Uterus (tissue), 4 donors: Measurements from ENCODE around the gene SLC9A8. TPM values are rescaled to one million over a fixed set of nuclear protein-coding genes. Genes with fewer than 3 reads are reported as not detected.
A peak's percentile ranks its signal among the peaks of the same experiment; 100 is the strongest.
"Not testable (repeated sequence)": the region's sequence is repeated elsewhere in the genome, so short reads cannot be mapped to it uniquely, and the experiment has no call there.

Experiments used
- DNase-seq, 2 donors: peaks; one replicate each; pipeline ENCODE4 v3.0.0-alpha.2; 2019 to 2020
- H3K27ac ChIP-seq, 2 donors: fragments of 200-600 bp; sonication (generic); 1 replicate in 1 of 2; 2 replicates in 1 of 2; pipeline ENCODE4 v1.5.1; 2016 to 2018
- H3K27me3 ChIP-seq, 2 donors: fragments of 200-600 bp; sonication (generic); one replicate each; pipeline ENCODE4 v1.5.1; 2018 to 2019; ENCODE audit warnings: control low read depth in 1 of 2
- H3K36me3 ChIP-seq, 2 donors: fragments of 200-600 bp; sonication (generic); one replicate each; pipeline ENCODE4 v1.5.1; 2019; ENCODE audit warnings: control low read depth in 1 of 2
- H3K4me1 ChIP-seq, 2 donors: fragments of 200-600 bp; sonication (generic); one replicate each; pipeline ENCODE4 v1.5.1; 2018 to 2019; ENCODE audit warnings: control low read depth in 1 of 2
- H3K4me3 ChIP-seq, 2 donors: fragments of 200-600 bp; sonication (generic); 1 replicate in 1 of 2; 2 replicates in 1 of 2; pipeline ENCODE4 v1.5.1; 2018 to 2019; ENCODE audit warnings: mild to moderate bottlenecking in 1 of 2
- H3K9me3 ChIP-seq, 2 donors: fragments of 200-600 bp; sonication (generic); one replicate each; pipeline ENCODE4 v1.5.1; 2019; ENCODE audit warnings: control low read depth in 1 of 2
- CTCF ChIP-seq, 4 experiments: fragments of 200-600 bp in 2 of 4; fragments of 450-650 bp in 2 of 4; sonication (generic) in 2 of 4; IDR thresholded peaks; one replicate each; pipeline ENCODE4 v1.5.1; 2016 to 2019; ENCODE audit warnings: antibody characterized with exemption in 4 of 4, mild to moderate bottlenecking in 2 of 4, moderate library complexity in 1 of 4
- POLR2A ChIP-seq, 2 donors: fragments of 450-650 bp; IDR thresholded peaks; one replicate each; pipeline ENCODE4 v1.6.1; 2016; ENCODE audit warnings: antibody characterized with exemption in 2 of 2, mild to moderate bottlenecking in 1 of 2, moderate library complexity in 1 of 2
- intact Hi-C: fragments of 100-400 bp; cut with DNase I; formaldehyde crosslinking; loops from one replicate; pipeline ENCODE4 v1.15.1; 2023; ENCODE audit warnings: low total_unique reads
- total RNA-seq, 4 donors: library from RNA; depleted of rRNA in 3 of 4; stranded (reverse); fragments of >200 nt in 3 of 4; gene quantifications; one replicate each; pipeline versions ENCODE4 v1.1.0 to v1.2.4, GENCODE V29; 2014 to 2023
- donor health status: DM: yes; HTN: yes; CAD: no.

SLC9A8 gene
- total RNA-seq, 4 donors from 2014 or later, result 1.3 to 12.8 (median 4.3) TPM

GRCh38 chr20:49775229-49775693 lies 37.4 kb upstream of the SLC9A8 start:
- Histone ChIP-seq H3K9me3 (no peaks in the 10 kb centered on the region), H3K27ac (peak overlapping the region; percentile 40 to 71), H3K4me3 (no peak overlapping the region), H3K27me3 (no peaks in the 10 kb centered on the region), H3K36me3 (no peaks in the 10 kb centered on the region), H3K4me1 (peaks cover 0 to 5% of the 10 kb centered on the region in 2 donors)
- intact Hi-C loops, result no loop called here
- TF ChIP-seq POLR2A (IDR thresholded peaks at IDR 0.05), result no peak
- no peak for TF ChIP-seq CTCF (IDR thresholded peaks at IDR 0.05)
- DNase-seq, result peak; percentile 76 to 85

GRCh38 chr20:49779972-49780371 lies 32.7 kb upstream of the SLC9A8 start:
- Histone ChIP-seq H3K4me1 (peaks cover 0 to 5% of the 10 kb centered on the region in 2 donors), H3K27ac (no peak overlapping the region), H3K27me3 (no peaks in the 10 kb centered on the region), H3K36me3 (no peaks in the 10 kb centered on the region), H3K4me3 (no peak overlapping the region), H3K9me3 (no peaks in the 10 kb centered on the region)
- intact Hi-C loops, result no loop called here
- TF ChIP-seq CTCF (IDR thresholded peaks at IDR 0.05), result no peak
- TF ChIP-seq POLR2A (IDR thresholded peaks at IDR 0.05), result no peak
- no peak for DNase-seq

GRCh38 chr20:49781676-49782075 lies 31.0 kb upstream of the SLC9A8 start:
- Histone ChIP-seq H3K36me3 (no peaks in the 10 kb centered on the region), H3K9me3 (no peaks in the 10 kb centered on the region), H3K4me3 (no peak overlapping the region), H3K27ac (no peak overlapping the region), H3K4me1 (no peaks in the 10 kb centered on the region), H3K27me3 (no peaks in the 10 kb centered on the region)
- TF ChIP-seq POLR2A (IDR thresholded peaks at IDR 0.05) (no peak), CTCF (IDR thresholded peaks at IDR 0.05) (no peak)
- DNase-seq, result no peak
- intact Hi-C loops, result no loop called here

GRCh38 chr20:49782439-49782838 lies 30.2 kb upstream of the SLC9A8 start:
- DNase-seq, H3K27ac ChIP-seq, intact Hi-C loops, H3K9me3 ChIP-seq, H3K4me3 ChIP-seq, H3K36me3 ChIP-seq, H3K4me1 ChIP-seq, H3K27me3 ChIP-seq: not testable (repeated sequence)

GRCh38 chr20:49783021-49783995 lies 29.3 kb upstream of the SLC9A8 start:
- H3K4me1 ChIP-seq, result not testable (repeated sequence)

GRCh38 chr20:49784291-49784690 lies 28.3 kb upstream of the SLC9A8 start:
- Histone ChIP-seq H3K27me3 (no peaks in the 10 kb centered on the region), H3K9me3 (no peaks in the 10 kb centered on the region), H3K4me1 (no peaks in the 10 kb centered on the region), H3K4me3 (no peak overlapping the region), H3K27ac (no peak overlapping the region), H3K36me3 (no peaks in the 10 kb centered on the region)
- DNase-seq, result no peak
- intact Hi-C loops, result no loop called here
- no peak for TF ChIP-seq CTCF (IDR thresholded peaks at IDR 0.05)
- no peak for TF ChIP-seq POLR2A (IDR thresholded peaks at IDR 0.05)

More at GRCh38 chr20:49783021-49783995, 29.3 kb upstream of the SLC9A8 start:
- H3K4me3 ChIP-seq, H3K27ac ChIP-seq, H3K27me3 ChIP-seq, DNase-seq, H3K36me3 ChIP-seq, H3K9me3 ChIP-seq, intact Hi-C loops: not testable (repeated sequence)
